GM21529 (cell line): ENCODE results near the gene LTA.

ENCODE experiments used
- ATAC-seq: cut with Tn5 transposase; IDR thresholded peaks from one replicate; pipeline ENCODE4 v1.9.1; 2021; ENCODE audit not compliant: unreplicated experiment

The LTA gene

DNA sequence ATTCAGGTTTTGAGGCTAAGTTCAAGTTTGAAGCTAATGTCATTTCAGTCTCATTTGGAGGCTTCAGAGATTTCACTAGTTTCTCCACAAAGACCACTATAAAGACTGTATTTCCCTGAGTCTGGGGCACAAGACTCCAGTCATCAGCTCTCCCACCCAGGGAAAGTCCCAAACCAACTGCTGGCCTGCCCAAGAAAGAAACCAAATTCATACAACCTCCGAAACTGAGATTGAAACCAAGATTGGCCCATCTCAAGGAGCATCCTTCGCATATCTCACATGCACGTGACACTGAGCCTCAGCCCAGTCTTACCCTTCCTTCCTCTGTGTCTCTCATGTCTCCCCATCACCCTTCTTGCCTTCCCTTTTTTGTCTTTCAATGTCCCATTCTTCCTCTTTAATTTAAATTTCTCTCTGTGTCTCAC, 3.5 kb upstream of the LTA start:
- peak; percentile 58 for ATAC-seq

DNA sequence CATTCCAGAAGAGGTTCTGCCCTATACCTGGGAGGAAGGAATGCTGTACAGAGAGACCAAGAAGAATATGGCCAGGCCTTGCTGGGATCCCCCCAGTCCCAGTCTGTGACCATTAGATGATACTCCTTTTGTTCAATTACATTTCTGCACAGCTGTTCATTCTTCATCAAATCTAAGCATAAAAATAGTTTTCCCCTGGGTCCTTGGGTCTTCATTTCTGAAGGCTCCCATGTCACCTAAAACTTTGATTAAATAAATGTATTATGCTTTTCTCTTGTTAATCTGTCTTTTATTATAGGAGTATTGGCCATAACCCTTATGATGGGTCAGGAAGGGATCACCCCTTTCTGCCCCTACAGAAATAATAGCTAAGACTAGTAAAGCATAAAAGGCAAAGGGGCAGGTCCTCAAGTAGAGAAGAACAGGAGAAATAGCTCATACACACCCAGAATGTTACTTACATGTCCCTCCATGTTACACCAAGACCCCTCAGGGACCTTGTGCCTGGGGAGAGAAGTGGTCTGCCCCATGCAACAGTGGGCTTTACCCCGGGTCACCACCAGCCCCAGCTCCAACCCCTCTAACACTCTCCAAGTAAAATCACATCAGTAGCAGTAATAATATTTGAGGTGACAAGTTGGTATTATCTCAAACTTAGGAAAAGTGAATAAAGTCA, 2.1 kb upstream of the LTA start:
- ATAC-seq = no peak

DNA sequence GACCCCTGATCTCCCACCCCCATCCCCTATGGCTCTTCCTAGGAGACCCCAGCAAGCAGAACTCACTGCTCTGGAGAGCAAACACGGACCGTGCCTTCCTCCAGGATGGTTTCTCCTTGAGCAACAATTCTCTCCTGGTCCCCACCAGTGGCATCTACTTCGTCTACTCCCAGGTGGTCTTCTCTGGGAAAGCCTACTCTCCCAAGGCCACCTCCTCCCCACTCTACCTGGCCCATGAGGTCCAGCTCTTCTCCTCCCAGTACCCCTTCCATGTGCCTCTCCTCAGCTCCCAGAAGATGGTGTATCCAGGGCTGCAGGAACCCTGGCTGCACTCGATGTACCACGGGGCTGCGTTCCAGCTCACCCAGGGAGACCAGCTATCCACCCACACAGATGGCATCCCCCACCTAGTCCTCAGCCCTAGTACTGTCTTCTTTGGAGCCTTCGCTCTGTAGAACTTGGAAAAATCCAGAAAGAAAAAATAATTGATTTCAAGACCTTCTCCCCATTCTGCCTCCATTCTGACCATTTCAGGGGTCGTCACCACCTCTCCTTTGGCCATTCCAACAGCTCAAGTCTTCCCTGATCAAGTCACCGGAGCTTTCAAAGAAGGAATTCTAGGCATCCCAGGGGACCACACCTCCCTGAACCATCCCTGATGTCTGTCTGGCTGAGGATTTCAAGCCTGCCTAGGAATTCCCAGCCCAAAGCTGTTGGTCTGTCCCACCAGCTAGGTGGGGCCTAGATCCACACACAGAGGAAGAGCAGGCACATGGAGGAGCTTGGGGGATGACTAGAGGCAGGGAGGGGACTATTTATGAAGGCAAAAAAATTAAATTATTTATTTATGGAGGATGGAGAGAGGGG, 1.4 kb downstream of the LTA start:
- ATAC-seq = no peak

DNA sequence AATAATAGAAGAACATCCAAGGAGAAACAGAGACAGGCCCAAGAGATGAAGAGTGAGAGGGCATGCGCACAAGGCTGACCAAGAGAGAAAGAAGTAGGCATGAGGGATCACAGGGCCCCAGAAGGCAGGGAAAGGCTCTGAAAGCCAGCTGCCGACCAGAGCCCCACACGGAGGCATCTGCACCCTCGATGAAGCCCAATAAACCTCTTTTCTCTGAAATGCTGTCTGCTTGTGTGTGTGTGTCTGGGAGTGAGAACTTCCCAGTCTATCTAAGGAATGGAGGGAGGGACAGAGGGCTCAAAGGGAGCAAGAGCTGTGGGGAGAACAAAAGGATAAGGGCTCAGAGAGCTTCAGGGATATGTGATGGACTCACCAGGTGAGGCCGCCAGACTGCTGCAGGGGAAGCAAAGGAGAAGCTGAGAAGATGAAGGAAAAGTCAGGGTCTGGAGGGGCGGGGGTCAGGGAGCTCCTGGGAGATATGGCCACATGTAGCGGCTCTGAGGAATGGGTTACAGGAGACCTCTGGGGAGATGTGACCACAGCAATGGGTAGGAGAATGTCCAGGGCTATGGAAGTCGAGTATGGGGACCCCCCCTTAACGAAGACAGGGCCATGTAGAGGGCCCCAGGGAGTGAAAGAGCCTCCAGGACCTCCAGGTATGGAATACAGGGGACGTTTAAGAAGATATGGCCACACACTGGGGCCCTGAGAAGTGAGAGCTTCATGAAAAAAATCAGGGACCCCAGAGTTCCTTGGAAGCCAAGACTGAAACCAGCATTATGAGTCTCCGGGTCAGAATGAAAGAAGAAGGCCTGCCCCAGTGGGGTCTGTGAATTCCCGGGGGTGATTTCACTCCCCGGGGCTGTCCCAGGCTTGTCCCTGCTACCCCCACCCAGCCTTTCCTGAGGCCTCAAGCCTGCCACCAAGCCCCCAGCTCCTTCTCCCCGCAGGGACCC, 2.3 kb downstream of the LTA start:
- no peak for ATAC-seq

DNA sequence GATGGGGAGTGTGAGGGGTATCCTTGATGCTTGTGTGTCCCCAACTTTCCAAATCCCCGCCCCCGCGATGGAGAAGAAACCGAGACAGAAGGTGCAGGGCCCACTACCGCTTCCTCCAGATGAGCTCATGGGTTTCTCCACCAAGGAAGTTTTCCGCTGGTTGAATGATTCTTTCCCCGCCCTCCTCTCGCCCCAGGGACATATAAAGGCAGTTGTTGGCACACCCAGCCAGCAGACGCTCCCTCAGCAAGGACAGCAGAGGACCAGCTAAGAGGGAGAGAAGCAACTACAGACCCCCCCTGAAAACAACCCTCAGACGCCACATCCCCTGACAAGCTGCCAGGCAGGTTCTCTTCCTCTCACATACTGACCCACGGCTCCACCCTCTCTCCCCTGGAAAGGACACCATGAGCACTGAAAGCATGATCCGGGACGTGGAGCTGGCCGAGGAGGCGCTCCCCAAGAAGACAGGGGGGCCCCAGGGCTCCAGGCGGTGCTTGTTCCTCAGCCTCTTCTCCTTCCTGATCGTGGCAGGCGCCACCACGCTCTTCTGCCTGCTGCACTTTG, 3.3 kb downstream of the LTA start, which contains the start of gene TNF:
TNF (plus strand) TSS at position 231 of the 567 bp plus-strand sequence; CDS start at position 408, 177 bp downstream.
- no peak for ATAC-seq

- no peak for ATAC-seq
Observed at GRCh38 chr6:31575952-31576685, 4.0 kb downstream of the LTA start.

DNA sequence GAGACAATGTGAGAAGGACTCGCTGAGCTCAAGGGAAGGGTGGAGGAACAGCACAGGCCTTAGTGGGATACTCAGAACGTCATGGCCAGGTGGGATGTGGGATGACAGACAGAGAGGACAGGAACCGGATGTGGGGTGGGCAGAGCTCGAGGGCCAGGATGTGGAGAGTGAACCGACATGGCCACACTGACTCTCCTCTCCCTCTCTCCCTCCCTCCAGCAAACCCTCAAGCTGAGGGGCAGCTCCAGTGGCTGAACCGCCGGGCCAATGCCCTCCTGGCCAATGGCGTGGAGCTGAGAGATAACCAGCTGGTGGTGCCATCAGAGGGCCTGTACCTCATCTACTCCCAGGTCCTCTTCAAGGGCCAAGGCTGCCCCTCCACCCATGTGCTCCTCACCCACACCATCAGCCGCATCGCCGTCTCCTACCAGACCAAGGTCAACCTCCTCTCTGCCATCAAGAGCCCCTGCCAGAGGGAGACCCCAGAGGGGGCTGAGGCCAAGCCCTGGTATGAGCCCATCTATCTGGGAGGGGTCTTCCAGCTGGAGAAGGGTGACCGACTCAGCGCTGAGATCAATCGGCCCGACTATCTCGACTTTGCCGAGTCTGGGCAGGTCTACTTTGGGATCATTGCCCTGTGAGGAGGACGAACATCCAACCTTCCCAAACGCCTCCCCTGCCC, 4.9 kb downstream of the LTA start:
- ATAC-seq = no peak

DNA sequence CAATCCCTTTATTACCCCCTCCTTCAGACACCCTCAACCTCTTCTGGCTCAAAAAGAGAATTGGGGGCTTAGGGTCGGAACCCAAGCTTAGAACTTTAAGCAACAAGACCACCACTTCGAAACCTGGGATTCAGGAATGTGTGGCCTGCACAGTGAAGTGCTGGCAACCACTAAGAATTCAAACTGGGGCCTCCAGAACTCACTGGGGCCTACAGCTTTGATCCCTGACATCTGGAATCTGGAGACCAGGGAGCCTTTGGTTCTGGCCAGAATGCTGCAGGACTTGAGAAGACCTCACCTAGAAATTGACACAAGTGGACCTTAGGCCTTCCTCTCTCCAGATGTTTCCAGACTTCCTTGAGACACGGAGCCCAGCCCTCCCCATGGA, 5.5 kb downstream of the LTA start:
- ATAC-seq = no peak

DNA sequence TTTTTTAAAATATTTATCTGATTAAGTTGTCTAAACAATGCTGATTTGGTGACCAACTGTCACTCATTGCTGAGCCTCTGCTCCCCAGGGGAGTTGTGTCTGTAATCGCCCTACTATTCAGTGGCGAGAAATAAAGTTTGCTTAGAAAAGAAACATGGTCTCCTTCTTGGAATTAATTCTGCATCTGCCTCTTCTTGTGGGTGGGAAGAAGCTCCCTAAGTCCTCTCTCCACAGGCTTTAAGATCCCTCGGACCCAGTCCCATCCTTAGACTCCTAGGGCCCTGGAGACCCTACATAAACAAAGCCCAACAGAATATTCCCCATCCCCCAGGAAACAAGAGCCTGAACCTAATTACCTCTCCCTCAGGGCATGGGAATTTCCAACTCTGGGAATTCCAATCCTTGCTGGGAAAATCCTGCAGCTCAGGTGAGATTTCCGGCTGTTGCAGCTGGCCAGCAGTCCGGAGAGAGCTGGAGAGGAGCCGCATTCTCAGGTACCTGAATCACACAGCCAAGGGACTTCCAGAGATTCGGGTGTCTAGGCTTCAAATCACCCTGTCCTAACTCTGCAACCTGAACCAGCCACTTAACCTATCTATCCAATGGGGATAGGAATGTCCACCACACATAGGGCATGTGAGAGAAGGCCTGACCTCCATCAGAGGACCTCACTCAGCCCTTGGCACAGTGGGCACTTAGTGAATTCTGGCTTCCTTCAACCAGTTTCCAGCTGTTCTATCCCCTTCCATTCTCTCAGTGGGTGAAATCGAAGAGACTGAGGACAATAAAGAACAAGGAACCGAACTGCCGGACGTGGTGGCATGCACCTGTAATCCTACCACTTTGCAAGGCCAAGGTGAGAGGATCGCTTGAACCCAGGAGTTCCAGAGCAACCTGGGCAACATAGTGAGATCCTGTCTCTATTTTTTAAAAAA, 6.4 kb downstream of the LTA start:
- no peak for ATAC-seq

GRCh38 chr6:31579119-31579505, 7.0 kb downstream of the LTA start:
- no peak for ATAC-seq

- ATAC-seq = no peak
Observed at GRCh38 chr6:31579546-31580437, 7.7 kb downstream of the LTA start.

DNA sequence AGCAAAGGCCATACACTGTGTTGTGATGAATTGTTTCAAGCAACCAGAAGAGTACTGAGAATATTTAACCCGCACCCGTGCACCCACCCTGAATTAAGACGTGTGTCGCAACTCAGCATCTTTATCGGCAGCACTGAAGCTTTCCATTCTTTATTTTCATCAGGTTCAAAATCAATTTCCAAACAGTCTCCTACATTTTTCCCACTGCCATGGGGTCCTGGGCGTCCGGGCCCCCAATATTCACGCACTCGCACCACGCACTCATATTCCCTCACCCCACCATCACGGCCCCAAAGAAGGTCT, 8.3 kb downstream of the LTA start:
- ATAC-seq = no peak

DNA sequence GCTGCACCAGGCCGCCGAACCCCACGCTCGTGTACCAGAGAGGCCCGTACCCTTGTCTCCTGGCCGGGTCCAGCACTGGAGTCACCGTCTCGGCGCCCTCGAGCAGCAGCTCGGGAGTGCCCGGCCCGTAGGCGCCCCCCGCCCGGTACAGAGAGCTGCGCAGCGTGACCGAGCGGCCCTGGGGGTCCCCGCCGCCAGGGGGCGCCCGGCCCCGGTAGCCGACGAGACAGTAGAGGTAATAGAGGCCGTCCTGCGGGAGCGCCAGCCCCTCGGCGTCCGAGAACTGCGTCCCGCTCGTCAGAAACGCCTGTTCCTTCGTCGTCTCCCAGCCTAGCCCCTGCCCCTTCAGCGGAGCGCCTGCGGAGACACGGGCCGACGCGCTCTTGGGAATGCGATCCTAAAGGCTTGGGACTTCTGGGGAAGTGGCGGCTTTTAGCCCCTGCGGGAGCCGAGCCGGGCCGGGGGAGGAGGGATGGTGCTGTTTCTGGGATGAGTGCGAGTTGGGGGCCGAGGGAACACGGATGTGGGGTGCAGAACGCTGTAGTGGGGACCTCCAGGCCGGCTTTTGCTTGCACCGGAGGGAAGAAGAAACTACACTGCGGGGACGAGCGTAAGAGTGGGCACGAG, 8.8 kb downstream of the LTA start:
- peak; percentile 57 for ATAC-seq

- ATAC-seq = no peak
Observed at GRCh38 chr6:31581434-31582229, 9.5 kb downstream of the LTA start.

DNA sequence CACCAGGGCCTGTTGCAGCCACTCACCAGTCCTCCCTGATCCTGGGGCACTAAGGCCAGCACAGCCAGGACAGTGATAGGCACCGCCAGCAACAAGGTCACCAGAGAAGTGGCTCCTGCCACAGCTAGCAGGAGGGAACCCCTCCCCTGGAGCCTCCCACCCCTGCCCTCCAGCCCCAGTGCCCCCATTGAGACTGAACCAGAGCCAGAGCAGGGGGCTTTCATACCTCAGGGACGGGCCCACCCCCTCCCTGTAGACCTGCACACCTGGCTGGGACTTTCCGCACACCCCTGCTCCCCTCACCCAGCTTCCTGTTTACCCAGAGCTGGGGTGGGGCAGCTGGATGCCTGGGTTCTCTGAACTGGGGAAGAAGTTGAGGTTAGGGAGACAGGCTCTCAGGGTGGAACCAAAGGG, 10.1 kb downstream of the LTA start, which contains the start of gene LTB:
LTB (minus strand) TSS at position 195 of the 414 bp plus-strand sequence; CDS start at position 188, 7 bp downstream.
- no peak for ATAC-seq

- no peak for ATAC-seq
Observed at GRCh38 chr6:31585491-31585890, 13.4 kb downstream of the LTA start.
